ENCODE results near the gene TRAPPC12. TPM values are rescaled to one million over a fixed set of nuclear protein-coding genes. Genes with fewer than 3 reads are reported as not detected.

The TRAPPC12 gene
- total RNA-seq, 2 experiments from 2014 or later: 86.2 to 88.4 TPM

GRCh38 chr2:3377279-3377611 lies 2.2 kb upstream of the TRAPPC12 start:
- H3K27me3 Mint-ChIP-seq (ENCODE audit: low read depth): no peaks in the 10 kb centered on the region
- H3K36me3 Mint-ChIP-seq (ENCODE audit: low read depth): peaks cover 20% of the 10 kb centered on the region
- no peaks in the 10 kb centered on the region for H3K9me3 Mint-ChIP-seq (ENCODE audit: insufficient read depth)
- H3K27ac Mint-ChIP-seq: peak overlapping the region; percentile 98
- CTCF ChIA-PET: interaction anchor here (1.4 kb wide), 1 partner anchor 275 kb away, joined by 3 read pairs; no protein-coding TSS in a partner anchor
- peak overlapping the region; percentile 96 for H3K4me3 Mint-ChIP-seq
- peak; percentile 66 for DNase-seq
- peaks cover 41% of the 10 kb centered on the region for H3K4me1 Mint-ChIP-seq (ENCODE audit: low read depth)
- ATAC-seq: peak; percentile 25
- POLR2A ChIA-PET: interaction anchor here (0.6 to 1.6 kb wide), 4 partner anchors 181 to 276 kb away, joined by 3 to 11 read pairs (median 3); partner anchors contain the start of genes RNASEH1 and RPS7

DNA sequence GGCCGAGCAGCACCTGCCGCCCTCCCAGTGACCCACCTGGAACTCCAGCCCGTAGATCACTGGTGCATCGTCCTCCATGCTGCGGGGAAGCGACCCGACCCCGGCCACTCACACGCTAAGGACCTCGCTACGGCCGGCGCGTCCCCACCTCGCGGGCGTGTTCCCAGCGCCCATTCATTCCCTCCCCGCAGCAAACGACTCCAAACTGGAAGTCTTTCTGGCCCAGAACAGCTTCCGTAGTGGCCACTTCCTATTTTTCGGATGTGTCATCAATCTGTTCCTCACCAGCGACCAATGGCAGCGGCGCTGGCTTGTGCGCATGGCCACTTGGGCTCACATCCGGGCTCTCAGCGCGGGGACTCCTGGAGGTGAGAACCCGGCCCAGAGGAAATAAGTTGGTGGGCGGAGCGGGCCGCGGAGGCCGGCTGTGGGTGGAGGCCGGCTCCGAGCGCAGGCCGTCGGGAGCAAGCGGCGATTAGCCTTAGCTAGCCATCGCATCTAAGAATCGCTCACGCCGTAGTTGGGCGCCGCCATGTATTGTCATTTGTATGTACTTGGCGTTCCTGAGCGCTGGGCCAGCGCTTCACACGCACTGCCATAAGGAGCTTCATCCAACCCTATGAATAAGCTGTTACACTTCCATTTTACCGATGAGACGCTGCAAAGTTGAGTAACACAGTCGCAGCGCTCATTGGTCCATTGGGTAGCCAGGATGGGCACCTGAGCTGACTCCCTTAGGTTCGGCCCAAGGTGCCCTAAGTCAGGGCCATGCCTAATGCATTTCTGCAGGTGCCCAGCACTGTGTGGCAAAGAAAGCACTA lies 1.7 kb upstream of the TRAPPC12 start, which contains the start of gene EIPR1:
TSS of gene EIPR1 (minus strand) at position 207 of the 821 bp plus-strand sequence. CDS start at position 78, 129 bp downstream.
- H3K4me3 Mint-ChIP-seq: peak within 1 kb of the TSS; percentile 96
- no peaks in the 10 kb centered on the region for H3K27me3 Mint-ChIP-seq (ENCODE audit: low read depth)
- ATAC-seq: peak; percentile 87
- H3K27ac Mint-ChIP-seq: peak within 1 kb of the TSS; percentile 98
- peaks cover 41% of the 10 kb centered on the region for H3K4me1 Mint-ChIP-seq (ENCODE audit: low read depth)
- peaks cover 20% of the 10 kb centered on the region for H3K36me3 Mint-ChIP-seq (ENCODE audit: low read depth)
- ChIA-PET POLR2A (interaction anchor here (0.6 to 1.6 kb wide), 5 partner anchors 142 to 275 kb away, joined by 3 to 11 read pairs (median 3); partner anchors contain the start of genes RNASEH1 and RPS7), CTCF (interaction anchor here (1.0 to 2.2 kb wide), 3 partner anchors 10 to 274 kb away, joined by 3 to 5 read pairs (median 3); no protein-coding TSS in a partner anchor)
- peak; percentile 98 for DNase-seq
- no peaks in the 10 kb centered on the region for H3K9me3 Mint-ChIP-seq (ENCODE audit: insufficient read depth)

DNA sequence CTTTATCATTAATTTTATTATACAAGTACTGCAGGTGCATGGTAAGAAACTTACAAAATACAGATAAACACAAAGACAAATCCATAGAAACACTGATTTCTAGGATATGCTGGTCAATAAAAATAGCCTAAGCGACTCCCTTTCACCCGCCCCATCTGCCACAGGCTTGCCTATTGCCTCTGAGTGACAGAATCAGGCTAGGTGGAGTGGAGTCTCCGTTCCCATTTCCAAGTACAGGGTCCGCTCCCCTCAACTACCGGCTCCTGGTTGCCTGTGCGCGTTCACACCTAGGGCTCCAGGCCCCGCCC lies 201 bp upstream of the TRAPPC12 start:
- H3K9me3 Mint-ChIP-seq (ENCODE audit: insufficient read depth): no peaks in the 10 kb centered on the region
- H3K4me3 Mint-ChIP-seq: peak overlapping the region; percentile 96
- peak overlapping the region; percentile 98 for H3K27ac Mint-ChIP-seq
- CTCF ChIA-PET: interaction anchor here (1.0 to 2.2 kb wide), 2 partner anchors 43 to 179 kb away, joined by 3 to 5 read pairs; partner anchors contain the start of gene RNASEH1
- H3K4me1 Mint-ChIP-seq (ENCODE audit: low read depth): peaks cover 44% of the 10 kb centered on the region
- peaks cover 27% of the 10 kb centered on the region for H3K36me3 Mint-ChIP-seq (ENCODE audit: low read depth)
- DNase-seq: no peak
- no peak for ATAC-seq
- POLR2A ChIA-PET: interaction anchor here (0.6 to 1.6 kb wide), 5 partner anchors 11 to 176 kb away, joined by 3 to 5 read pairs (median 3); no protein-coding TSS in a partner anchor
- H3K27me3 Mint-ChIP-seq (ENCODE audit: low read depth): no peaks in the 10 kb centered on the region

- POLR2A ChIA-PET: no interaction called here
- no peak for DNase-seq
- H3K27me3 Mint-ChIP-seq (ENCODE audit: low read depth): no peaks in the 10 kb centered on the region
- H3K36me3 Mint-ChIP-seq (ENCODE audit: low read depth): peaks cover 42% of the 10 kb centered on the region
- H3K9me3 Mint-ChIP-seq (ENCODE audit: insufficient read depth): no peaks in the 10 kb centered on the region
- no peak overlapping the region for H3K27ac Mint-ChIP-seq
- ATAC-seq: no peak
- CTCF ChIA-PET: interaction anchor here (1.2 to 3.0 kb wide), 2 partner anchors 11 to 38 kb away, joined by 4 to 11 read pairs; no protein-coding TSS in a partner anchor
- H3K4me3 Mint-ChIP-seq: no peak overlapping the region
- peaks cover 12% of the 10 kb centered on the region for H3K4me1 Mint-ChIP-seq (ENCODE audit: low read depth)
Observed at GRCh38 chr2:3386448-3386958, 7.0 kb downstream of the TRAPPC12 start.

- ATAC-seq: no peak
- Mint-ChIP-seq H3K9me3 (ENCODE audit: insufficient read depth) (no peaks in the 10 kb centered on the region), H3K4me1 (ENCODE audit: low read depth) (peaks cover 8% of the 10 kb centered on the region), H3K27ac (no peak overlapping the region), H3K4me3 (no peak overlapping the region), H3K27me3 (ENCODE audit: low read depth) (no peaks in the 10 kb centered on the region), H3K36me3 (ENCODE audit: low read depth) (peaks cover 43% of the 10 kb centered on the region)
- POLR2A ChIA-PET: no interaction called here
- CTCF ChIA-PET: interaction anchor here (0.7 to 3.0 kb wide), 3 partner anchors 9 to 37 kb away, joined by 3 to 11 read pairs (median 4); no protein-coding TSS in a partner anchor
- no peak for DNase-seq
Observed at GRCh38 chr2:3387011-3387410, 7.5 kb downstream of the TRAPPC12 start.

- H3K9me3 Mint-ChIP-seq (ENCODE audit: insufficient read depth): no peaks in the 10 kb centered on the region
- peaks cover 8% of the 10 kb centered on the region for H3K4me1 Mint-ChIP-seq (ENCODE audit: low read depth)
- ATAC-seq (no peak), DNase-seq (no peak)
- no peak overlapping the region for H3K27ac Mint-ChIP-seq
- ChIA-PET POLR2A (no interaction called here), CTCF (interaction anchor here (0.7 to 3.0 kb wide), 3 partner anchors 9 to 36 kb away, joined by 3 to 11 read pairs (median 4); no protein-coding TSS in a partner anchor)
- H3K27me3 Mint-ChIP-seq (ENCODE audit: low read depth): no peaks in the 10 kb centered on the region
- peaks cover 51% of the 10 kb centered on the region for H3K36me3 Mint-ChIP-seq (ENCODE audit: low read depth)
- no peak overlapping the region for H3K4me3 Mint-ChIP-seq
Observed at GRCh38 chr2:3387644-3388411, 8.3 kb downstream of the TRAPPC12 start.

- ChIA-PET CTCF (no interaction called here), POLR2A (no interaction called here)
- peaks cover 8% of the 10 kb centered on the region for H3K4me1 Mint-ChIP-seq (ENCODE audit: low read depth)
- H3K36me3 Mint-ChIP-seq (ENCODE audit: low read depth): peaks cover 55% of the 10 kb centered on the region
- H3K27ac Mint-ChIP-seq: no peak overlapping the region
- no peak for ATAC-seq
- no peak overlapping the region for H3K4me3 Mint-ChIP-seq
- H3K27me3 Mint-ChIP-seq (ENCODE audit: low read depth): no peaks in the 10 kb centered on the region
- H3K9me3 Mint-ChIP-seq (ENCODE audit: insufficient read depth): no peaks in the 10 kb centered on the region
- DNase-seq: no peak
Observed at GRCh38 chr2:3388412-3388738, 8.9 kb downstream of the TRAPPC12 start.

- POLR2A ChIA-PET: no interaction called here
- no peak for DNase-seq
- H3K4me3 Mint-ChIP-seq: no peak overlapping the region
- no peak for ATAC-seq
- CTCF ChIA-PET: no interaction called here
- H3K4me1 Mint-ChIP-seq (ENCODE audit: low read depth): peaks cover 6% of the 10 kb centered on the region
- no peaks in the 10 kb centered on the region for H3K27me3 Mint-ChIP-seq (ENCODE audit: low read depth)
- H3K36me3 Mint-ChIP-seq (ENCODE audit: low read depth): peaks cover 56% of the 10 kb centered on the region
- no peak overlapping the region for H3K27ac Mint-ChIP-seq
- H3K9me3 Mint-ChIP-seq (ENCODE audit: insufficient read depth): no peaks in the 10 kb centered on the region
Observed at GRCh38 chr2:3389193-3389592, 9.7 kb downstream of the TRAPPC12 start.

DNA sequence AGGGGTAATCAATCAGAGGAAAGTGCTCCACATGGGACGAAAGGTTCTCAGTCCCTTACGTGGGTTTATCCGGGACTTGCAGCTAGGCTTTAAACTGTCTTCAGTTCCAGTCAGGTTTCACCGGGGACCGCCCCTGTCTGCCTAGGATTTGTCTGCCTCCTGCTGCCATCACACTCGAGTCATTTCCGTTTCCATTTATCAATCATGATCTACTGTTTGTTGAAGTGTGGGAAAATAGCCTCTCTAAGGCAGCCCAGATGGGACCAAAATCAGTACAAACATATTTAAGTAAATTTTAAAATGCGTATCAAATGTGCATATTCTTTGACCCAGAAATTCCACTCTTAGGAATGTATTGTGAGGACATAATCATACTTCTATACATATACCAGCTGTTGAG lies 10.5 kb downstream of the TRAPPC12 start:
- H3K9me3 Mint-ChIP-seq (ENCODE audit: insufficient read depth): peaks cover 3% of the 10 kb centered on the region
- peaks cover 59% of the 10 kb centered on the region for H3K36me3 Mint-ChIP-seq (ENCODE audit: low read depth)
- H3K27ac Mint-ChIP-seq: no peak overlapping the region
- POLR2A ChIA-PET: interaction anchor here (1.5 kb wide), 1 partner anchor 10 kb away, joined by 3 read pairs; the partner anchor contains the start of gene TRAPPC12
- H3K4me3 Mint-ChIP-seq: no peak overlapping the region
- no peak for DNase-seq
- H3K4me1 Mint-ChIP-seq (ENCODE audit: low read depth): no peaks in the 10 kb centered on the region
- CTCF ChIA-PET: no interaction called here
- no peaks in the 10 kb centered on the region for H3K27me3 Mint-ChIP-seq (ENCODE audit: low read depth)
- no peak for ATAC-seq

GRCh38 chr2:3392216-3392615 lies 12.7 kb downstream of the TRAPPC12 start:
- no peak for ATAC-seq
- peaks cover 19% of the 10 kb centered on the region for H3K9me3 Mint-ChIP-seq (ENCODE audit: insufficient read depth)
- H3K27ac Mint-ChIP-seq: no peak overlapping the region
- H3K27me3 Mint-ChIP-seq (ENCODE audit: low read depth): no peaks in the 10 kb centered on the region
- CTCF ChIA-PET: no interaction called here
- POLR2A ChIA-PET: no interaction called here
- H3K4me3 Mint-ChIP-seq: no peak overlapping the region
- DNase-seq: no peak
- H3K36me3 Mint-ChIP-seq (ENCODE audit: low read depth): peaks cover 74% of the 10 kb centered on the region
- no peaks in the 10 kb centered on the region for H3K4me1 Mint-ChIP-seq (ENCODE audit: low read depth)

GRCh38 chr2:3396920-3397559 lies 17.5 kb downstream of the TRAPPC12 start:
- POLR2A ChIA-PET: interaction anchor here (0.7 to 1.3 kb wide), 2 partner anchors 17 to 161 kb away, joined by 5 read pairs; partner anchors contain the start of genes RNASEH1 and TRAPPC12
- Mint-ChIP-seq H3K4me1 (ENCODE audit: low read depth) (no peaks in the 10 kb centered on the region), H3K27ac (no peak overlapping the region), H3K36me3 (ENCODE audit: low read depth) (peaks cover 64% of the 10 kb centered on the region), H3K27me3 (ENCODE audit: low read depth) (no peaks in the 10 kb centered on the region), H3K4me3 (no peak overlapping the region), H3K9me3 (ENCODE audit: insufficient read depth) (peaks cover 26% of the 10 kb centered on the region)
- no peak for ATAC-seq
- CTCF ChIA-PET: interaction anchor here (0.8 to 1.3 kb wide), 3 partner anchors 10 to 27 kb away, joined by 3 to 4 read pairs (median 3); no protein-coding TSS in a partner anchor
- no peak for DNase-seq

Data from activated CD8-positive, alpha-beta T cell treated with anti-CD3 and anti-CD28 coated beads, Interleukin-2, amount 10 ng/mL, durations not matched to agents 7 days and 5 days (primary cell).